Adrenal gland (tissue), 19 donors: ENCODE data around the gene AGPAT1. TPM values are rescaled to one million over a fixed set of nuclear protein-coding genes. Genes with fewer than 3 reads are reported as not detected.
A peak's percentile ranks its signal among the peaks of the same experiment; 100 is the strongest.

Experiments used
- DNase-seq, 7 donors: peaks; one replicate each; pipeline ENCODE4 v3.0.0-alpha.2; 2019 to 2020
- H3K27ac ChIP-seq, 5 donors: fragments of 200-600 bp; sonication (generic) in 4 of 5; 1 replicate in 3 of 5; 2 replicates in 2 of 5; pipeline versions ENCODE4 v1.5.1 to v1.8.0; 2016 to 2020; ENCODE audit warnings: mild to moderate bottlenecking in 1 of 5
- H3K27me3 ChIP-seq: fragments of 200-600 bp; 2 replicates; pipeline ENCODE4 v1.8.0; 2021
- H3K36me3 ChIP-seq, 2 donors: fragments of 200-600 bp; replicated peaks in 1 of 2; 1 replicate in 1 of 2; 2 replicates in 1 of 2; pipeline versions ENCODE4 v1.5.1 to v1.8.0; 2018 to 2022
- H3K4me1 ChIP-seq, 2 donors: fragments of 200-600 bp; replicated peaks in 1 of 2; 1 replicate in 1 of 2; 2 replicates in 1 of 2; pipeline versions ENCODE4 v1.5.1 to v1.8.0; 2018 to 2021
- H3K4me3 ChIP-seq, 4 donors: fragments of 200-600 bp; sonication (generic) in 3 of 4; one replicate each; pipeline ENCODE4 v1.5.1; 2016 to 2018
- H3K9me3 ChIP-seq, 3 donors: fragments of 200-600 bp; sonication (generic) in 1 of 3; replicated peaks in 1 of 3; 1 replicate in 2 of 3; 2 replicates in 1 of 3; pipeline versions ENCODE4 v1.5.1 to v1.8.0; 2016 to 2021
- CTCF ChIP-seq, 6 experiments: fragments of 450-650 bp in 4 of 6; fragments of 200-600 bp in 2 of 6; sonication (generic) in 1 of 6; IDR thresholded peaks; 1 replicate in 5 of 6; 2 replicates in 1 of 6; pipeline versions ENCODE4 v1.5.1 to v1.8.0; 2016 to 2021; ENCODE audit warnings: antibody characterized with exemption in 6 of 6, mild to moderate bottlenecking in 2 of 6, moderate library complexity in 1 of 6
- POLR2A ChIP-seq, 2 donors: fragments of 450-650 bp; IDR thresholded peaks; one replicate each; pipeline ENCODE4 v1.6.1; 2017; ENCODE audit warnings: antibody characterized with exemption in 2 of 2, mild to moderate bottlenecking in 2 of 2, moderate library complexity in 1 of 2
- WGBS, 4 donors: extraction: QIAGEN DNeasy Blood & Tissue Kit in 2 of 4; methylation state at CpG; one replicate each; pipeline versions ENCODE4 v1.1.5 to v1.1.7; 2013 to 2017; 5-methylcytosine and 5-hydroxymethylcytosine counted together
- intact Hi-C, 2 donors: fragments of 100-400 bp; cut with DNase I; formaldehyde crosslinking; loops; one replicate each; pipeline versions ENCODE4 v1.14.1 to v1.15.0; 2022 to 2023
- long read RNA-seq, 10 donors: library from polyadenylated mRNA in 3 of 10; unstranded in 2 of 10; stranded (forward) in 1 of 10; transcript quantifications; one replicate each; pipeline ENCODE4 v2.0.0 and lab custom pipeline, GENCODE V29; 2021 to 2026
- polyA plus RNA-seq, 3 donors: library from polyadenylated mRNA; stranded (reverse); fragments of 200-250 nt in 2 of 3; fragments of 350-450 nt in 1 of 3; fragmentation: Illumina TruSeq in 1 of 3; extraction: RNeasy Lipid Tissue Mini Kit (QIAGEN cat#74804) in 1 of 3; gene quantifications; one replicate each; pipeline ENCODE4 v1.2.3, GENCODE V29; 2013 to 2014
- total RNA-seq, 9 donors: library from RNA; depleted of rRNA in 4 of 9; stranded (reverse); fragments of >200 nt in 4 of 9; fragments of 120-200 nt in 1 of 9; fragmentation: NEBNext Ultra II Directional in 1 of 9; extraction: Animal tissue kit (Norgen Biotek cat#: 25700) in 1 of 9; gene quantifications; one replicate each; pipeline versions ENCODE4 v1.1.0 to v1.2.4, GENCODE V29; 2013 to 2023
- donor health status: healthy with polysubstance abuse.
- donor health status: Bipolar disorder and iron deficiency.
- donor health status: DM: yes; HTN: yes; CAD: no.
- donor health status: DM: no; HTN: no; CAD: no.
- donor health status: DM: no; HTN: no; CAD: no.
- donor health status: DM: yes; HTN: yes; CAD: no.

The AGPAT1 gene, protein sequence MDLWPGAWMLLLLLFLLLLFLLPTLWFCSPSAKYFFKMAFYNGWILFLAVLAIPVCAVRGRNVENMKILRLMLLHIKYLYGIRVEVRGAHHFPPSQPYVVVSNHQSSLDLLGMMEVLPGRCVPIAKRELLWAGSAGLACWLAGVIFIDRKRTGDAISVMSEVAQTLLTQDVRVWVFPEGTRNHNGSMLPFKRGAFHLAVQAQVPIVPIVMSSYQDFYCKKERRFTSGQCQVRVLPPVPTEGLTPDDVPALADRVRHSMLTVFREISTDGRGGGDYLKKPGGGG
- total RNA-seq (10 to 100 TPM; 51.9 to 91.9 (median 66.9) TPM), polyA plus RNA-seq (10 to 100 TPM; 63.5 to 75.8 (median 70.1) TPM)
- long read RNA-seq, donor 1, transcript AGPAT1-203 (7 exons, 2,234 nt): major isoform, 13 of 20 reads
- long read RNA-seq, donor 1, partial matches to known transcripts: 5 of 20 reads
- long read RNA-seq, donor 1, other reads (novel, unspliced or antisense): 0 of 20 reads
- long read RNA-seq, donor 2, transcript AGPAT1-203 (7 exons, 2,234 nt): major isoform, 10 of 29 reads
- long read RNA-seq, donor 2, partial matches to known transcripts: 18 of 29 reads
- long read RNA-seq, donor 2, other reads (novel, unspliced or antisense): 0 of 29 reads
- long read RNA-seq, donor 3, transcript AGPAT1-203 (7 exons, 2,234 nt): major isoform, 19 of 20 reads
- long read RNA-seq, donor 3, partial matches to known transcripts: 0 of 20 reads
- long read RNA-seq, donor 3, other reads (novel, unspliced or antisense): 0 of 20 reads
- long read RNA-seq, donor 4, partial matches to known transcripts: 3 of 17 reads
- long read RNA-seq, donor 4, other reads (novel, unspliced or antisense): 11 of 17 reads
- long read RNA-seq, donor 5, transcript AGPAT1-206 (7 exons, 2,496 nt): minor isoform, 15 of 98 reads
- long read RNA-seq, donor 5, transcript AGPAT1-203 (7 exons, 2,234 nt): major isoform, 62 of 98 reads
- long read RNA-seq, donor 5, partial matches to known transcripts: 9 of 98 reads
- long read RNA-seq, donor 5, other reads (novel, unspliced or antisense): 11 of 98 reads
- long read RNA-seq, donor 6, partial matches to known transcripts: 1 of 16 reads
- long read RNA-seq, donor 6, other reads (novel, unspliced or antisense): 11 of 16 reads
- long read RNA-seq, donor 7, transcript AGPAT1-203 (7 exons, 2,234 nt): major isoform, 5 of 75 reads
- long read RNA-seq, donor 7, partial matches to known transcripts: 18 of 75 reads
- long read RNA-seq, donor 7, other reads (novel, unspliced or antisense): 49 of 75 reads
- long read RNA-seq, donor 8, transcript AGPAT1-203 (7 exons, 2,234 nt): major isoform, 15 of 16 reads
- long read RNA-seq, donor 8, partial matches to known transcripts: 0 of 16 reads
- long read RNA-seq, donor 8, other reads (novel, unspliced or antisense): 0 of 16 reads
- long read RNA-seq, donor 9, transcript AGPAT1-203 (7 exons, 2,234 nt): major isoform, 13 of 14 reads
- long read RNA-seq, donor 9, partial matches to known transcripts: 0 of 14 reads
- long read RNA-seq, donor 9, other reads (novel, unspliced or antisense): 0 of 14 reads
- long read RNA-seq, donor 10, transcript AGPAT1-203 (7 exons, 2,234 nt): major isoform, 15 of 175 reads
- long read RNA-seq, donor 10, partial matches to known transcripts: 92 of 175 reads
- long read RNA-seq, donor 10, other reads (novel, unspliced or antisense): 67 of 175 reads

GRCh38 chr6:32175711-32176475 is at the start of gene AGPAT1:
Gene AGPAT1, minus strand, starts transcription at chr6:32176084. Its CDS starts 4,588 bp downstream, at chr6:32171496.
- peak in 1 of 2 donors; percentile 51 for TF ChIP-seq POLR2A (IDR thresholded peaks at IDR 0.05)
- TF ChIP-seq CTCF (IDR thresholded peaks at IDR 0.05): no peak
- DNase-seq: peak; percentile 95 to 99 (median 98)
- H3K27ac ChIP-seq: peak within 1 kb of the TSS; percentile 87 to 98 (median 94)
- H3K9me3 ChIP-seq: no peaks in the 10 kb centered on the region
- no peaks in the 10 kb centered on the region for H3K27me3 ChIP-seq
- WGBS, 4 donors: 0 to 1% (median 1%) methylated on average over 14 to 27 of the region's 27 CpGs
- peaks cover 33 to 46% of the 10 kb centered on the region in 2 donors for H3K4me1 ChIP-seq
- intact Hi-C loops: no loop called here
- peaks cover 0 to 13% of the 10 kb centered on the region in 2 donors for H3K36me3 ChIP-seq
- H3K4me3 ChIP-seq: peak within 1 kb of the TSS in 3 of 4 donors; percentile 84 to 98 (median 88)

- DNase-seq: peak in 1 of 7 donors; percentile 3
- no peaks in the 10 kb centered on the region for H3K4me1 ChIP-seq
- 62 to 82% (median 66%) methylated on average over 2 of the region's 2 CpGs for WGBS, 4 donors
- no peaks in the 10 kb centered on the region for H3K36me3 ChIP-seq
- intact Hi-C loops: no loop called here
- H3K4me3 ChIP-seq: no peak overlapping the region
- H3K9me3 ChIP-seq: no peaks in the 10 kb centered on the region
- H3K27ac ChIP-seq: no peak overlapping the region
- TF ChIP-seq CTCF (IDR thresholded peaks at IDR 0.05): no peak
- TF ChIP-seq POLR2A (IDR thresholded peaks at IDR 0.05): no peak
- no peaks in the 10 kb centered on the region for H3K27me3 ChIP-seq
These were observed 48.8 kb upstream of the AGPAT1 start for GRCh38 chr6:32224696-32225095.

GRCh38 chr6:32223258-32224235 is 47.7 kb upstream of the AGPAT1 start, which contains the start of gene NOTCH4:
Gene NOTCH4, minus strand, starts transcription at chr6:32224067. Its CDS starts 139 bp downstream, at chr6:32223928.
- Histone ChIP-seq H3K9me3 (no peaks in the 10 kb centered on the region), H3K36me3 (no peaks in the 10 kb centered on the region), H3K27ac (peak within 1 kb of the TSS in 1 of 5 donors; percentile 75), H3K27me3 (no peaks in the 10 kb centered on the region), H3K4me1 (no peaks in the 10 kb centered on the region), H3K4me3 (no peak within 1 kb of the TSS)
- DNase-seq: peak in 4 of 7 donors; percentile 32 to 65 (median 41)
- TF ChIP-seq POLR2A (IDR thresholded peaks at IDR 0.05) (no peak), CTCF (IDR thresholded peaks at IDR 0.05) (no peak)
- intact Hi-C loops: no loop called here
- WGBS, 4 donors: 51 to 65% (median 59%) methylated on average over 18 to 20 of the region's 20 CpGs
